HG03097 (cell line): Measurements from ENCODE around the gene AFF1.
"Not testable (repeated sequence)": the region's sequence is repeated elsewhere in the genome, so short reads cannot be mapped to it uniquely, and the experiment has no call there.

Experiments
- ATAC-seq: cut with Tn5 transposase; IDR thresholded peaks from one replicate; pipeline ENCODE4 v1.9.1; 2021; ENCODE audit not compliant: unreplicated experiment, low FRiP score

AFF1 gene

DNA sequence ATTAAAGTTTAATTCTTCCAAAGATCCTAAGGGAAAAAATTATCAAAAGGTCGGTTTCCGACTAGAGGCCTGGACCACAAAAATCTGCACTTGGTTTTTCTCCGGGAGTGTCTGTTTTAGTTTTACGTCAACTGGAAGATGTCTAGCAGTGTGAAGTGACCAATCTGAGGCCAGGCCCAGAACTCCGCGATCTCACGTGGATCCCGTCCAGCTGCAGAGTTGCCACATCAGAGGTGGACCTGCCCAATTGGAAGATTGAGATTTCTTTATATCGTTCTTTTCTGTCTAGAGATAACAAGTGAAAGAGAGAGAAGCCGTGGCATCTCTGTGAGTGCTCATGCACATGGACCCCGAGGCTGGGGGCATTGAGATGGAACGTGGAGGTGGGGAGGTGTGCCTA, 115.8 kb downstream of the AFF1 start:
- no peak for ATAC-seq

GRCh38 chr4:87051121-87051713, 116.4 kb downstream of the AFF1 start:
- ATAC-seq, result no peak

GRCh38 chr4:87052615-87053014, 117.8 kb downstream of the AFF1 start:
- no peak for ATAC-seq

DNA sequence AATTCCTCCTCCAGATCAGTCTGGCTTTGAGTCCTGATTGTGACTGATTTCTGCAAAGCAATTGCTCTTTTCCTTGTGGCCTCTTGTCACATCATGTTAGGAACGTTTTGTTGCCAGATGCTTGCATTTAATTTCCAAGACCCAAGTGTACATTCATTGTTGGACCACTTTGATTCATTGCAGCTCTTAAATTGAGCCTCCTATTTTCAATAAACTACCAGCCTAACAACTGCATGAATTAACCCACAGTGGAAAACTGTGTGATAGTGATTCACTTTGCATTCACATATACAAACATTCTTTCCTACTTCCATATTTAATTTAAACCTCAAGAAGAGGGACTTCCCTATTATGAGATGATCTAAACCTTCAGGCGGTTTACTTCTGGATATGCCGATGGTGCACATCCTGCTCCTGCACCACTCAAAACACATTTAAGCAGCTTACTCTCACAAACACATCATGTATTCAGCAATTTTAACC, 118.4 kb downstream of the AFF1 start:
- no peak for ATAC-seq

DNA sequence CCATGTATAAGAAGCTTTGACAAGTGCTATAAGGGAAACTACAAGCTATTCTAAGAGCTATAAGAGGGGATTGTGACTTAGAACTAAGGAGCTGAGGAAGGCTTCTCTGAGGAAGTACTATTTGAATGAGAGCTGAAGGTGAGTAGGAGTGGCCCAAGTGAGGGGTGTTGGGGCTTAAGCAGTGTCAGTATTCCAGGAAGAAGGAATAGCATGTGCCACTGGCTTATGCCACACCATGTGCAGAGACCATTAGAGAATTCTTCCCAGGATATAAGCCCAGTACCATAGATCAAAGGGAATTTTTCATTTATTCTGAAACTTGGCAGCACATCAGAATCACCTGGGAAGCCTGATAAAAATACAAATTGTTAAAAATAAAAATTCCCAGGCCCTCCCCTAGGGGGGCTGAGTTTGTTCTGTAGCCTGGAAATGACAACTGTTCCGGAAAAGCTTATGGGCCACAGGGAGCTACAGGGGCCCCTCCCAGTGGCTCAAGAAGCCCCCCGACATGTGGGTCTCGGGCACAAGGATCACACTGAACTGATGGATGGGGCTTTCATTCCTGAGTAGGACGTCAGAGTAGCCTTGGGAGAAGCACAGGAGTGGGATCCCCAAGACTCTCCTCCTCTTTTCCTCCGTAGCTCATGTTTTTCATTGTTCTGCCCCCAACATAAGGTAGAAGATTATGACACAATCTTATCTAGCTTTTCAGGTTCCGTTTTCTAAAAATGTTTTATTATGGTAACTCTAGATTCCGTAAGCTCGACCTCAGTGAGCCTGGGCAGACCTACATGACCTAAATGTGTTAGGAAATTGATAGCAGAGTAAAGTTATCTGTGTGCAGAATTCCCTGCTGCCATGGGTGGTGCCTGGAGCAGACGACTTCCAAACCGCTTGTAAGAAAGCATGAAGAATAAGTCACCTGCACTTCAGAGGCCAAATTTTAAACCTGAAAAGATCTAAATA, 119.3 kb downstream of the AFF1 start:
- no peak for ATAC-seq

GRCh38 chr4:87054900-87055299, 120.1 kb downstream of the AFF1 start:
- ATAC-seq, result no peak

GRCh38 chr4:87055311-87055710, 120.5 kb downstream of the AFF1 start:
- ATAC-seq, result no peak

DNA sequence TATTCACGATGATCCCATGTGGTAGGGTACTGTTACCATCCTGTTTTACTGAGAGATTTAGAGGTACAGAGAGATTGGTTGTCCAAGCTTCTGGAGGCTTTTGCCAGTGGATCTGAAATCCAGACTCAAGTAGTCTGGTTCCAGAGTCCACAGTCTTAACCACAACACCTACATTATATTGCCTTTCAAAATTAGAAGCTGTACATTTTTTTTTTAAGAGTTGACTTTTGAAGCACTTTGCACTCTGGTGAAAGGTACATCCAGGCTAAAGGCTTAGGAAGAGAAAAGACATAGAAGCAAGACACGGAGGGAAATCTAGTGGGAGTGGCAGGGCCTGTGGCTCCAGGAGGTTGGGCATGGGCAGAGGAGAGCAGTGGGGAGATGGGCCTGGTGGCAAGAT, 122.1 kb downstream of the AFF1 start:
- no peak for ATAC-seq

DNA sequence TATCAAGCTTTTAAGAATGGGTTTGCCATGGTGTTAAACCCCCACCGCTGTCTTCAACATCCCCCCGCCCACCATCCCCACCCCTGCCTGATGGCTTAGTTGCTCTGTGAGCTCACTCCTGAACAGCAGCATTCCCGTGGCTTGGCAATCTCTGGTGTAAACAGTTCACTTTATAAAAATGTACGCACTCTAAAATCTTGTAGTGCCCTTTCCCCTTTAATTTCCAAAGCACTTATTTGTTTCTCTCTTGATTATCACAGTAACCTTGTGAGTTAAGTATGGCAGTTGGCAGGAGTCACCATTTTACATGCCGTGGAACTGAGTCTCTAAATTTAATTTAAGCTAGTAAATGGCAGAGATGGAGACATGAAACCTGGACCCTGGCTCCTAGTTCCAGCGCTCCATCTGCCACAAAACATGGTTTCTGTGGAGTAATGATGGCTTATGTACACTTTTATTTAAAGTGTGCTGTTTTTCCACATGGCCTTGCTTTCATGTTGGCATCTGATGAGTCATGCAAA, 123.1 kb downstream of the AFF1 start:
- no peak for ATAC-seq

- ATAC-seq, result no peak
These were observed 123.7 kb downstream of the AFF1 start for GRCh38 chr4:87058356-87059073.

DNA sequence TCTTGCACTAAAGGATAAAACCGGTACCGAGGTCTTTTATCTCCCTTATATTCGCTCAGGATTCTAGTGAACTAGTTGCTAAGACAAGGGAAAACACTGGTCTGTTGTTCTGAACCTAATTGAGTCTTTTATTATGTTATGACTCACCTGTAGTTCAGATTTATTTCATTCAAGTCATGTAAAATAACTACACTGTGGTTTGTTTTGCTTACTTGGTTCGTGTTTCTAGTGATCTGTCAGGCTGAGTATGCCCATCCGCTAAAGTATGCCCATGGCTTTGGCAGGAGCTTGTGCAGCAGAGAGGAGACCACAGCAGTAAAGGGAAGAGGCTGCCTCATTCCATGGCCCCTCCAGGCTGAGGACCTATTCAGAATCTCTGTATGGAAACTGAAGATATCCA, 126.1 kb downstream of the AFF1 start:
- no peak for ATAC-seq

DNA sequence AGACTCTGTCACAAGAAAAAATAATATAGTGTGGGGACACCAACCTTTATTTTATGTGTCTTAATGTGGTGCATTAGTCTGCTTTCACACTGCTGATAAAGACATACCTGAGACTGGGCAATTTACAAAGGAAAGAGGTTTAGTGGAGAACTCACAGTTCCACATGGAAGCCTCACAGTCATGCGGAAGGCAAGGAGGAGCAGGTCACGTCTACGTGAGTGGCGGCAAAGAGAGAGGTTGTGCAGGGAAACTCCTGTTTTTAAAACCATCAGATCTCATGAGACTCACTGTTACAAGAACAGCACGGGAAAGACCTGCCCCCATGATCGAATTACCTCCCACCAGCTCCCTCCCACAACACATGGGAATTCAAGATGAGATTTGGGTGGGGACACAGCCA, 130.2 kb downstream of the AFF1 start:
- ATAC-seq, result no peak

DNA sequence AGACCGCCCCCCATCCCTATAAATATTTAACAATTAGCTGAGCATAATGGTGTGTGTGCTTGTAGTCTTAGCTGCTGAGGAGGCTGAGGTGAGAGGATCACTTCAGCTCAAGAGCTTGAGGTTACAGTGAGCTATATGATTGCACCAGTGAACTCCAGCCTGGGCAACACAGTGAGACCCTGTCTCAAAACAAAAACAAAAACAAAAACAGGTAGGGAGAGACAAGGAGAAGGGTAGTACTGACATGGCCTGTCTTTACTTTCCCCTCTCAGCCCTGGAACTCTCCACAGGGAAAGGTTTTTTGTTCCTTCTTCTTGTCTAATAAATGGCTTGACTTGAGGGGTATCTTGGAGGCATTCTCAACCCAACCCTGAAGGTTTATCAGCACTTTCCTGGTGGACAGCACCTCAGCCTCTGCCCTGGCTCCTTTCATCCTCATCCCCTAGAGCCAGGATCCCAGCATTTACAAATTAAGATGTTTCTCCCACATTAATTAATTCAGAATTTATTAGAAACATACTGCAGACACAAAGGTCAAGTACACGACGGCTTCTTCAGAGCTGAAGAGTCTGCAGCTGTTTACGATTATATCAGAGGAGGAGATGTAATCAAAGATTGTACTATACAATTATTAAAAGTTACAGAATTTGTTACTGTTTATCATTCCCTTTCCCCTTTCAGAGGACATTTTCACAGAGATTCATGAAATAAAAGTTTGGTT, 131.8 kb downstream of the AFF1 start:
- ATAC-seq, result no peak

DNA sequence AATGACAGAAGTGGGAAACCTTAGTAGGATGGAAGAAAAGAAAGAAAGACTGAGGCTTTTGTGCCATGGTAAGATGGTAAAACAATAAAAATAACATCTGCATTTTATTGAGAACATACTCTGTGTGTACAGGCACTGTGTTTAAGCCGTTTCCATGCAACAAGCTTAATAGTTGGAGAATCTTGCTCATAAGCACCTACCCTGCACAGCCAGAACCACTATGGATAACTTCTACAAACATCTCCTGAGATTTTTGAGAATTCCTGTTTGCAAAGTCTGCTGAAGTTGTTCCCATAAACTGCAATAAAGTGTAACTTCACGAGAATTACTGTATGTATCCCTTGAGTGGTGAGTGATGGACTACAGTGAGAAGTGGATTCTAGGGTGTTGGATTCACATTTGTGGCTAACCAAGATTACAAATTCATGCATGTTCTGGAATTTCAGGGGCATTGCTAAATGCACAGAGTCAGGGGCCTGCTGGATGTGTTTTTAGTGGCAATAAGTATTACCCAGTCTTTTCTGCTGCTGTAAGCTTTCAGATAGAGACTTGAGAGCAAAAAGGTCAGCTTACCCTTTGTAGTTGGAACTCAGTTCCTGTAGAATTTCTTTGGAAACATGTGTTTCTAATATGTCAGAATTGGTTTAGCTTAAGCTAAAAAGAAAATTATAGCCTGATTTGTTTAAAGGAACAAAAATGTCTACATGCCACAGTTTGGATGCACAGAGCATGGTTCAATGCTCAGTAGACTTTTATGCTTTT, 132.5 kb downstream of the AFF1 start:
- ATAC-seq, result no peak

DNA sequence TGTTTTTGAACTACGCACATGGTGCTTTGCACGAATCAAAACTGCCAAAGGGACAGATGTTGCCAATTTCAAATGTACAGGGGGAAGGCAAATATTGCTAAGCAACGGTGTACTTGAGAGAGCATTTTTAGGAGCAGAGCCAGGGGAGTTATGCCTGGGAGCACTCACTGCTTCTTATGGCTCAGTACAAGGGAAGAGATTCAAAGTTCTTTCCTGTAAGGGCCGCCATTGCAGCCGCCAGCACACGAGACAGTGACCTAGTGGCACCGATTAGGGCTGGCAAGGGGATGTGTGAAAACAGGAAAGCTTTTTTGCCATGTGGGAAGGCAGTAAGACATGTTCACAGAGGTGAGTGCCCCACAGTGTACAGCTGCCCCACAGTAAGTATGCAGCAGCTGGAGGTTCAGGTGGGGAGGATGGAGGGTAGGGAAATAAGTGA, 133.8 kb downstream of the AFF1 start:
- ATAC-seq, result no peak

- no peak for ATAC-seq
These were observed 134.4 kb downstream of the AFF1 start for GRCh38 chr4:87069037-87069742.

GRCh38 chr4:87071401-87071800, 136.6 kb downstream of the AFF1 start:
- no peak for ATAC-seq

DNA sequence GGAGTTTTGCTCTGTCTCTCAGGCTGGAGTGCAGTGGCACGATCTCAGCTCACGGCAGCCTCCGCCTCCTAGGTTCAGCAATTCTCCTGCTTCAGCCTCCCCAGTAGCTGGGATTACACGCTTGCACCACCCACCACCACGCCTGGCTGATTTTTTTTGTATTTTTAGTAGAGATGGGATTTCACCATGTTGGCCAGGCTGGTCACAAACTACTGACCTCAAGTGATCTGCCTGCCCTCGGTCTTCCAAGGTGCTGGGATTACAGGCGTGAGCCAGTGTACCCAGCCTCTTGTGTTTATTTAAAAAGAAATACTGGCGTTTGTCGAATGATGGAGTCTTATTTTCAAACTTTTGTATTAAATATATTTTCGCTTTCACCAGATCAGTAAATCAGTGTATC, 137.7 kb downstream of the AFF1 start:
- not testable (repeated sequence) for ATAC-seq
